ENCODE results near the gene USP37. TPM values are rescaled to one million over a fixed set of nuclear protein-coding genes. Genes with fewer than 3 reads are reported as not detected.

Gene USP37
- polyA plus RNA-seq, 1 of the 3 experiments (the other 2 are of a cell fraction), result 0.95 TPM

GRCh38 chr2:218569038-218569431, 884 bp upstream of the USP37 start (continued):
- TF ChIP-seq REST (IDR thresholded peaks at IDR 0.05; ENCODE audit: low read depth, low read length) (0 out of 2 replicates have a peak, but pooled peaks have one; percentile 11), CTCF (IDR thresholded peaks at IDR 0.05) (no peak), TEAD4 (IDR thresholded peaks at IDR 0.05; ENCODE audit: borderline replicate concordance, insufficient read depth) (no peak), CHD2 (IDR thresholded peaks at IDR 0.05; ENCODE audit: low read length, partially characterized antibody) (no peak)

- TF ChIP-seq MEF2A (IDR thresholded peaks at IDR 0.05; ENCODE audit: borderline replicate concordance, low read depth) (no peak), GABPA (IDR thresholded peaks at IDR 0.05; ENCODE audit: low read depth) (no peak), GATA2 (CRISPR knock-in tag; IDR thresholded peaks at IDR 0.05) (no peak), SIN3A (IDR thresholded peaks at IDR 0.05; ENCODE audit: borderline replicate concordance, low read depth, low read length) (peak; percentile 18; the same call in 1 of the 2 replicates)
- peaks cover 2 to 8% of the 10 kb centered on the region in 2 experiments for H3K36me3 ChIP-seq (replicated peaks in 1 of 2; ENCODE audit: control insufficient read depth in 1 of 2, insufficient read depth in 2 of 2, low read length in 1 of 2)
- peak overlapping the region; percentile 74 to 94 for H3K4me3 ChIP-seq (ENCODE audit: low read depth in 2 of 2, low read length in 1 of 2)
- H2AFZ ChIP-seq (ENCODE audit: low read depth), result peak overlapping the region; percentile 73
- H4K20me1 ChIP-seq (ENCODE audit: insufficient read depth), result peaks cover 8% of the 10 kb centered on the region; the same call in 1 of the 2 replicates
- H3K9me2 ChIP-seq, result no peaks in the 10 kb centered on the region
- CTCF ChIA-PET, result interaction anchor here (1.0 kb wide), 1 partner anchor 79 kb away, joined by 3 read pairs; no protein-coding TSS in a partner anchor
- POLR2A ChIA-PET, result interaction anchor here (1.1 kb wide), 1 partner anchor 39 kb away, joined by 7 read pairs; the partner anchor contains the start of gene PLCD4
- H3F3A ChIP-seq (replicated peaks; ENCODE audit: insufficient read depth), result peaks cover 22% of the 10 kb centered on the region
- H3K4me2 ChIP-seq, result peak overlapping the region; percentile 84
- peaks cover 93% of the 10 kb centered on the region for H3K79me2 ChIP-seq (ENCODE audit: insufficient read depth)
- WGBS (ENCODE audit: low lambda C conversion rate), result under 1% methylated on average over 18 of the region's 19 CpGs
- DNase-seq, result no peak
- H3K9me3 ChIP-seq, result no peaks in the 10 kb centered on the region
- no peaks in the 10 kb centered on the region for H3K27me3 ChIP-seq (ENCODE audit: insufficient read depth)
- H3K27ac ChIP-seq (ENCODE audit: low read depth in 2 of 2, low read length in 1 of 2), result peak overlapping the region; percentile 50 to 79; a peak in 3 of 4 replicates
- peak overlapping the region; percentile 70 for H3K9ac ChIP-seq
- peaks cover 5 to 14% of the 10 kb centered on the region in 2 experiments; a peak in 2 of 4 replicates for H3K4me1 ChIP-seq (ENCODE audit: control insufficient read depth in 1 of 2, insufficient read depth in 2 of 2, low read depth in 1 of 2, low read length in 1 of 2)
Observed at GRCh38 chr2:218567797-218568189, 358 bp downstream of the USP37 start.

- H3F3A ChIP-seq (replicated peaks; ENCODE audit: insufficient read depth), result peaks cover 20% of the 10 kb centered on the region
- no peaks in the 10 kb centered on the region for H3K27me3 ChIP-seq (ENCODE audit: insufficient read depth)
- H3K9ac ChIP-seq, result no peak overlapping the region
- no peaks in the 10 kb centered on the region for H3K9me2 ChIP-seq
- H3K27ac ChIP-seq (ENCODE audit: low read depth in 2 of 2, low read length in 1 of 2), result no peak overlapping the region
- WGBS (ENCODE audit: low lambda C conversion rate), result 100% methylated on average over 1 of the region's 1 CpG
- peaks cover 6% of the 10 kb centered on the region; the same call in 1 of the 2 replicates for H4K20me1 ChIP-seq (ENCODE audit: insufficient read depth)
- DNase-seq, result no peak
- no peaks in the 10 kb centered on the region for H3K9me3 ChIP-seq
- H2AFZ ChIP-seq (ENCODE audit: low read depth), result no peak overlapping the region
- H3K4me3 ChIP-seq (ENCODE audit: low read depth in 2 of 2, low read length in 1 of 2), result no peak overlapping the region
- H3K36me3 ChIP-seq (replicated peaks in 1 of 2; ENCODE audit: control insufficient read depth in 1 of 2, insufficient read depth in 2 of 2, low read length in 1 of 2), result peaks cover 4 to 5% of the 10 kb centered on the region in 2 experiments
- H3K4me1 ChIP-seq (ENCODE audit: control insufficient read depth in 1 of 2, insufficient read depth in 2 of 2, low read depth in 1 of 2, low read length in 1 of 2), result peaks cover 5 to 14% of the 10 kb centered on the region in 2 experiments; a peak in 2 of 4 replicates
- ChIA-PET POLR2A (no interaction called here), CTCF (no interaction called here)
- 0 out of 2 replicates have a peak overlapping the region, but pooled peaks have one; percentile 84 for H3K4me2 ChIP-seq
- peaks cover 80% of the 10 kb centered on the region for H3K79me2 ChIP-seq (ENCODE audit: insufficient read depth)
- no peak for TF ChIP-seq RFX5 (IDR thresholded peaks at IDR 0.05; ENCODE audit: low read length)
- no peak for TF ChIP-seq TAF1 (IDR thresholded peaks at IDR 0.05; ENCODE audit: borderline replicate concordance, low read depth, low read length)
- TF ChIP-seq ZBTB33 (IDR thresholded peaks at IDR 0.05; ENCODE audit: borderline replicate concordance, low read depth), result no peak
- TF ChIP-seq NRF1 (IDR thresholded peaks at IDR 0.05; ENCODE audit: low read depth, low read length), result no peak
- no peak for TF ChIP-seq SMC3 (IDR thresholded peaks at IDR 0.05; ENCODE audit: low read depth, low read length)
- TF ChIP-seq RCOR1 (IDR thresholded peaks at IDR 0.05; ENCODE audit: low read length), result no peak
- TF ChIP-seq CHD2 (IDR thresholded peaks at IDR 0.05; ENCODE audit: low read length, partially characterized antibody), result no peak
- TF ChIP-seq FOXJ3 (CRISPR knock-in tag; IDR thresholded peaks at IDR 0.05), result no peak
- TF ChIP-seq RXRA (IDR thresholded peaks at IDR 0.05; ENCODE audit: borderline replicate concordance, low read depth), result no peak
- no peak for TF ChIP-seq ELF1 (IDR thresholded peaks at IDR 0.05)
- TF ChIP-seq MAX (IDR thresholded peaks at IDR 0.05; ENCODE audit: low read depth), result no peak
Observed at GRCh38 chr2:218566296-218566695, 1.9 kb downstream of the USP37 start.
